Thyroid gland (tissue), 4 donors: ENCODE data around the gene ACTN2. TPM values are rescaled to one million over a fixed set of nuclear protein-coding genes. Genes with fewer than 3 reads are reported as not detected.

Experiments
- DNase-seq, 2 donors: peaks; one replicate each; pipeline ENCODE4 v3.0.0-alpha.2; 2019
- H3K27ac ChIP-seq, 3 donors: fragments of 200-600 bp; sonication (generic); 1 replicate in 2 of 3; 2 replicates in 1 of 3; pipeline ENCODE4 v1.5.1; 2016 to 2019; ENCODE audit warnings: mild to moderate bottlenecking in 1 of 3, moderate library complexity in 1 of 3
- H3K27me3 ChIP-seq: fragments of 200-600 bp; sonication (generic); one replicate; pipeline ENCODE4 v1.5.1; 2019
- H3K36me3 ChIP-seq, 2 donors: fragments of 200-600 bp; sonication (generic); one replicate each; pipeline ENCODE4 v1.5.1; 2016 to 2019
- H3K4me1 ChIP-seq, 2 donors: fragments of 200-600 bp; sonication (generic); one replicate each; pipeline ENCODE4 v1.5.1; 2017 to 2019
- H3K4me3 ChIP-seq, 3 donors: fragments of 200-600 bp; sonication (generic); replicated peaks in 1 of 3; 1 replicate in 2 of 3; 2 replicates in 1 of 3; pipeline ENCODE4 v1.5.1; 2016; ENCODE audit warnings: mild to moderate bottlenecking in 1 of 3
- H3K9me3 ChIP-seq: fragments of 200-600 bp; sonication (generic); one replicate; pipeline ENCODE4 v1.5.1; 2017
- CTCF ChIP-seq, 6 experiments: fragments of 200-600 bp in 3 of 6; fragments of 450-650 bp in 3 of 6; sonication (generic) in 3 of 6; IDR thresholded peaks; one replicate each; pipeline ENCODE4 v1.5.1; 2016 to 2019; ENCODE audit warnings: antibody characterized with exemption in 6 of 6, mild to moderate bottlenecking in 2 of 6, inconsistent platforms in 1 of 6, moderate library complexity in 1 of 6
- POLR2A ChIP-seq, 2 donors: fragments of 450-650 bp; IDR thresholded peaks; one replicate each; pipeline ENCODE4 v1.6.1; 2017; ENCODE audit warnings: antibody characterized with exemption in 2 of 2, mild to moderate bottlenecking in 2 of 2, moderate library complexity in 1 of 2
- WGBS, 2 donors: methylation state at CpG; one replicate each; pipeline ENCODE4 v1.1.5; 2017; 5-methylcytosine and 5-hydroxymethylcytosine counted together
- intact Hi-C: fragments of 100-400 bp; cut with DNase I; formaldehyde crosslinking; loops from one replicate; pipeline ENCODE4 v1.15.1; 2023
- total RNA-seq, 4 donors: library from RNA; depleted of rRNA; stranded (reverse); fragments of >200 nt; gene quantifications; one replicate each; pipeline ENCODE4 v1.2.3, GENCODE V29; 2016

ACTN2 gene
- total RNA-seq, 4 donors from 2014 or later, result 0.40 to 0.56 TPM; not detected in 2

- Histone ChIP-seq H3K4me3 (no peak overlapping the region), H3K4me1 (peaks cover 0 to 5% of the 10 kb centered on the region in 2 donors), H3K9me3 (no peaks in the 10 kb centered on the region), H3K27ac (no peak overlapping the region), H3K27me3 (no peaks in the 10 kb centered on the region), H3K36me3 (no peaks in the 10 kb centered on the region)
- TF ChIP-seq CTCF (IDR thresholded peaks at IDR 0.05) (no peak), POLR2A (IDR thresholded peaks at IDR 0.05) (no peak)
- no peak for DNase-seq
- intact Hi-C loops, result no loop called here
- WGBS, 2 donors, result 70 to 73% methylated on average over 3 of the region's 3 CpGs
These were observed 16.6 kb downstream of the ACTN2 start for GRCh38 chr1:236702791-236703394.

GRCh38 chr1:236705771-236706170 is 19.5 kb downstream of the ACTN2 start:
- WGBS, 2 donors, result 50 to 71% methylated on average over 1 of the region's 1 CpG
- no peaks in the 10 kb centered on the region for H3K9me3 ChIP-seq
- no peak overlapping the region for H3K4me3 ChIP-seq
- H3K4me1 ChIP-seq, result peaks cover 0 to 5% of the 10 kb centered on the region in 2 donors
- no peaks in the 10 kb centered on the region for H3K36me3 ChIP-seq
- TF ChIP-seq POLR2A (IDR thresholded peaks at IDR 0.05), result no peak
- TF ChIP-seq CTCF (IDR thresholded peaks at IDR 0.05), result no peak
- DNase-seq, result no peak
- H3K27ac ChIP-seq, result no peak overlapping the region
- H3K27me3 ChIP-seq, result no peaks in the 10 kb centered on the region
- intact Hi-C loops, result no loop called here

- WGBS, 2 donors, result 78 to 86% methylated on average over 1 of the region's 1 CpG
- intact Hi-C loops, result no loop called here
- Histone ChIP-seq H3K9me3 (no peaks in the 10 kb centered on the region), H3K36me3 (no peaks in the 10 kb centered on the region), H3K27me3 (no peaks in the 10 kb centered on the region), H3K4me1 (peaks cover 0 to 5% of the 10 kb centered on the region in 2 donors), H3K4me3 (no peak overlapping the region), H3K27ac (no peak overlapping the region)
- TF ChIP-seq POLR2A (IDR thresholded peaks at IDR 0.05) (no peak), CTCF (IDR thresholded peaks at IDR 0.05) (no peak)
- no peak for DNase-seq
These were observed 19.9 kb downstream of the ACTN2 start for GRCh38 chr1:236706183-236706582.

GRCh38 chr1:236710328-236710892 is 24.1 kb downstream of the ACTN2 start:
- no peaks in the 10 kb centered on the region for H3K9me3 ChIP-seq
- no peak overlapping the region for H3K27ac ChIP-seq
- TF ChIP-seq CTCF (IDR thresholded peaks at IDR 0.05) (no peak), POLR2A (IDR thresholded peaks at IDR 0.05) (no peak)
- 83 to 87% methylated on average over 6 to 11 of the region's 11 CpGs for WGBS, 2 donors
- no peak for DNase-seq
- no peaks in the 10 kb centered on the region for H3K27me3 ChIP-seq
- no peak overlapping the region for H3K4me3 ChIP-seq
- intact Hi-C loops, result no loop called here
- H3K36me3 ChIP-seq, result no peaks in the 10 kb centered on the region
- H3K4me1 ChIP-seq, result peaks cover 0 to 5% of the 10 kb centered on the region in 2 donors

GRCh38 chr1:236716160-236716559 is 29.9 kb downstream of the ACTN2 start:
- Histone ChIP-seq H3K9me3 (no peaks in the 10 kb centered on the region), H3K4me3 (no peak overlapping the region), H3K27me3 (no peaks in the 10 kb centered on the region), H3K36me3 (no peaks in the 10 kb centered on the region), H3K4me1 (no peaks in the 10 kb centered on the region), H3K27ac (no peak overlapping the region)
- intact Hi-C loops, result no loop called here
- no peak for DNase-seq
- WGBS, 2 donors, result 30 to 47% methylated on average over 1 of the region's 1 CpG
- no peak for TF ChIP-seq CTCF (IDR thresholded peaks at IDR 0.05)
- TF ChIP-seq POLR2A (IDR thresholded peaks at IDR 0.05), result no peak
